Mesenchymal stem cell (in vitro differentiated cells and primary cell): ENCODE measurements around the gene THSD8.
A peak's percentile ranks its signal among the peaks of the same experiment; 100 is the strongest.

Source experiments
- DNase-seq: peaks from one replicate; pipeline ENCODE4 v3.0.0-alpha.2; 2013
- H2AFZ ChIP-seq: one replicate; pipeline ENCODE4 v1.6.1; 2013; ENCODE audit warnings: low read depth, mild to moderate bottlenecking, control low read depth, inconsistent platforms, low read length, moderate library complexity
- H2AK5ac ChIP-seq: 2 replicates; pipeline ENCODE4 v1.6.1; 2013; ENCODE audit warnings: low read length, moderate library complexity, mild to moderate bottlenecking, inconsistent platforms; ENCODE audit not compliant: severe bottlenecking
- H2BK120ac ChIP-seq: one replicate; pipeline ENCODE4 v1.6.1; 2013; ENCODE audit warnings: low read depth, mild to moderate bottlenecking, inconsistent platforms, low read length, moderate library complexity
- H2BK12ac ChIP-seq, 2 experiments: one replicate each; pipeline ENCODE4 v1.6.1; 2013; ENCODE audit warnings: inconsistent platforms in 2 of 2, low read length in 2 of 2, mild to moderate bottlenecking in 2 of 2, moderate library complexity in 2 of 2, control low read depth in 1 of 2
- H2BK15ac ChIP-seq: one replicate; pipeline ENCODE4 v1.6.1; 2013; ENCODE audit warnings: mild to moderate bottlenecking, low read depth, inconsistent platforms; ENCODE audit not compliant: poor library complexity, severe bottlenecking
- H2BK5ac ChIP-seq: 2 replicates; pipeline ENCODE4 v1.6.1; 2013; ENCODE audit warnings: low read depth, mild to moderate bottlenecking, low read length, control low read depth, inconsistent platforms; ENCODE audit not compliant: poor library complexity, severe bottlenecking
- H3K14ac ChIP-seq, 2 experiments: one replicate each; pipeline ENCODE4 v1.6.1; 2013; ENCODE audit warnings: inconsistent platforms in 2 of 2, low read length in 2 of 2, control low read depth in 1 of 2, mild to moderate bottlenecking in 1 of 2, moderate library complexity in 1 of 2
- H3K18ac ChIP-seq, 2 experiments: one replicate each; pipeline ENCODE4 v1.6.1; 2013; ENCODE audit warnings: inconsistent platforms in 2 of 2, low read length in 2 of 2, control low read depth in 1 of 2, low read depth in 1 of 2, mild to moderate bottlenecking in 1 of 2
- H3K23ac ChIP-seq, 2 experiments: one replicate each; pipeline ENCODE4 v1.6.1; 2013; ENCODE audit warnings: inconsistent platforms in 2 of 2, low read length in 2 of 2, mild to moderate bottlenecking in 2 of 2, moderate library complexity in 2 of 2, control low read depth in 1 of 2
- H3K27ac ChIP-seq: 2 replicates; pipeline ENCODE4 v1.5.1; 2013; ENCODE audit warnings: mild to moderate bottlenecking, moderate library complexity, low read length, control low read depth, inconsistent platforms; ENCODE audit not compliant: poor library complexity, severe bottlenecking
- H3K27me3 ChIP-seq, 2 experiments: 2 replicates each; pipeline versions ENCODE4 v1.6.1 to v1.7.0; 2013; ENCODE audit warnings: low read length in 2 of 2, mild to moderate bottlenecking in 2 of 2, moderate library complexity in 2 of 2, control low read depth in 1 of 2, inconsistent platforms in 1 of 2; ENCODE audit not compliant: control insufficient read depth in 1 of 2, insufficient read depth in 1 of 2
- H3K36me3 ChIP-seq, 2 experiments: 2 replicates each; pipeline versions ENCODE4 v1.6.1 to v1.7.0; 2013; ENCODE audit warnings: low read length in 2 of 2, control low read depth in 1 of 2, inconsistent platforms in 1 of 2, low read depth in 1 of 2, mild to moderate bottlenecking in 1 of 2; ENCODE audit not compliant: insufficient read depth in 2 of 2, control insufficient read depth in 1 of 2
- H3K4ac ChIP-seq, 2 experiments: one replicate each; pipeline ENCODE4 v1.6.1; 2013; ENCODE audit warnings: inconsistent platforms in 2 of 2, low read length in 2 of 2, mild to moderate bottlenecking in 2 of 2, moderate library complexity in 2 of 2, control low read depth in 1 of 2, low read depth in 1 of 2
- H3K4me1 ChIP-seq: 2 replicates; pipeline ENCODE4 v1.6.1; 2013; ENCODE audit warnings: low read depth, low read length, control low read depth; ENCODE audit not compliant: control insufficient read depth, insufficient read depth
- H3K4me2 ChIP-seq: 2 replicates; pipeline ENCODE4 v1.6.1; 2013; ENCODE audit warnings: low read length, mild to moderate bottlenecking, inconsistent platforms; ENCODE audit not compliant: poor library complexity, severe bottlenecking
- H3K4me3 ChIP-seq, 2 experiments: 2 replicates each; pipeline versions ENCODE4 v1.5.1 to v1.7.0; 2013; ENCODE audit warnings: low read length in 2 of 2, mild to moderate bottlenecking in 2 of 2, control low read depth in 1 of 2, low read depth in 1 of 2; ENCODE audit not compliant: insufficient read depth in 1 of 2
- H3K79me1 ChIP-seq: replicated peaks from 2 replicates; pipeline ENCODE4 v1.6.1; 2013; ENCODE audit warnings: mild to moderate bottlenecking, control low read depth, low read length, inconsistent platforms; ENCODE audit not compliant: poor library complexity, severe bottlenecking
- H3K9ac ChIP-seq: 2 replicates; pipeline ENCODE4 v1.7.0; 2013; ENCODE audit warnings: mild to moderate bottlenecking, low read length, moderate library complexity
- H3K9me3 ChIP-seq: 2 replicates; pipeline ENCODE4 v1.7.0; 2013; ENCODE audit warnings: mild to moderate bottlenecking, low read length; ENCODE audit not compliant: control insufficient read depth
- H4K8ac ChIP-seq: one replicate; pipeline ENCODE4 v1.6.1; 2013; ENCODE audit warnings: inconsistent platforms, mild to moderate bottlenecking, low read length, moderate library complexity
- H4K91ac ChIP-seq: one replicate; pipeline ENCODE4 v1.6.1; 2013; ENCODE audit warnings: mild to moderate bottlenecking, low read length, inconsistent platforms
- WGBS: methylation state at CpG from one replicate; pipeline ENCODE4 v1.1.7; 2013; ENCODE audit warnings: mixed read lengths; 5-methylcytosine and 5-hydroxymethylcytosine counted together

The THSD8 gene

GRCh38 chr19:12802267-12803106, 618 bp downstream of the THSD8 start:
- no peak for DNase-seq
- Histone ChIP-seq H3K4me3 (peak overlapping the region; percentile 80 to 89), H2AFZ (peak overlapping the region; percentile 73), H3K4me1 (peaks cover 32% of the 10 kb centered on the region), H3K79me1 (peaks cover 26% of the 10 kb centered on the region), H3K27ac (no peak overlapping the region), H3K4ac (no peak overlapping the region), H2BK15ac (no peak overlapping the region), H4K8ac (peak overlapping the region; percentile 33), H3K18ac (no peak overlapping the region), H3K9ac (peak overlapping the region; percentile 88), H2BK5ac (no peak overlapping the region), H3K14ac (no peak overlapping the region), H3K9me3 (no peaks in the 10 kb centered on the region), H3K23ac (no peak overlapping the region), H3K36me3 (peaks cover 14 to 16% of the 10 kb centered on the region in 2 experiments), H4K91ac (no peak overlapping the region), H3K27me3 (no peaks in the 10 kb centered on the region), H2AK5ac (no peak overlapping the region), H2BK120ac (no peak overlapping the region), H2BK12ac (no peak overlapping the region), H3K4me2 (peak overlapping the region; percentile 68)
- 52% methylated on average over 20 of the region's 22 CpGs for WGBS

GRCh38 chr19:12804051-12804450, 2.2 kb downstream of the THSD8 start:
- Histone ChIP-seq H3K4me1 (peaks cover 32% of the 10 kb centered on the region), H2BK15ac (no peak overlapping the region), H4K91ac (no peak overlapping the region), H3K27me3 (no peaks in the 10 kb centered on the region), H3K9ac (no peak overlapping the region), H3K23ac (no peak overlapping the region), H3K9me3 (no peaks in the 10 kb centered on the region), H4K8ac (no peak overlapping the region), H3K4me2 (no peak overlapping the region), H3K79me1 (peaks cover 26% of the 10 kb centered on the region), H3K4me3 (no peak overlapping the region), H2BK12ac (no peak overlapping the region), H3K18ac (no peak overlapping the region), H2AK5ac (no peak overlapping the region), H3K27ac (no peak overlapping the region), H2AFZ (no peak overlapping the region), H2BK5ac (no peak overlapping the region), H3K4ac (no peak overlapping the region), H3K14ac (no peak overlapping the region), H2BK120ac (no peak overlapping the region), H3K36me3 (peaks cover 10 to 14% of the 10 kb centered on the region in 2 experiments)
- WGBS: 93% methylated on average over 26 of the region's 26 CpGs
- DNase-seq: no peak

GRCh38 chr19:12806242-12807081, 4.6 kb downstream of the THSD8 start, which contains the start of gene RNASEH2A:
TSS of gene RNASEH2A (plus strand) at chr19:12806584. CDS start at chr19:12806674, 90 bp downstream.
- Histone ChIP-seq H3K14ac (peak within 1 kb of the TSS in 1 of 2 experiments; percentile 57), H2BK15ac (no peak within 1 kb of the TSS), H3K4me3 (peak within 1 kb of the TSS; percentile 75 to 82), H3K4me1 (peaks cover 20% of the 10 kb centered on the region), H3K27me3 (no peaks in the 10 kb centered on the region), H4K91ac (peak within 1 kb of the TSS; percentile 87), H3K36me3 (peaks cover 0 to 10% of the 10 kb centered on the region in 2 experiments), H2AK5ac (peak within 1 kb of the TSS; percentile 13), H3K18ac (peak within 1 kb of the TSS; percentile 61), H2BK120ac (peak within 1 kb of the TSS; percentile 81), H3K9ac (peak within 1 kb of the TSS; percentile 79), H2AFZ (peak within 1 kb of the TSS; percentile 74), H3K9me3 (no peaks in the 10 kb centered on the region), H3K4me2 (peak within 1 kb of the TSS; percentile 85), H4K8ac (peak within 1 kb of the TSS; percentile 99), H2BK5ac (no peak within 1 kb of the TSS), H3K79me1 (peaks cover 8% of the 10 kb centered on the region), H3K4ac (peak within 1 kb of the TSS; percentile 18 to 19), H3K23ac (peak within 1 kb of the TSS in 1 of 2 experiments; percentile 29), H3K27ac (no peak within 1 kb of the TSS), H2BK12ac (no peak within 1 kb of the TSS)
- peak; percentile 91 for DNase-seq
- WGBS: 6% methylated on average over 55 of the region's 66 CpGs

- WGBS: 97% methylated on average over 7 of the region's 7 CpGs
- no peak overlapping the region for H4K8ac ChIP-seq
- H2AFZ ChIP-seq: no peak overlapping the region
- no peak overlapping the region for H3K18ac ChIP-seq
- no peak overlapping the region for H2BK12ac ChIP-seq
- H3K4ac ChIP-seq: no peak overlapping the region
- H3K14ac ChIP-seq: no peak overlapping the region
- no peak overlapping the region for H3K9ac ChIP-seq
- no peak overlapping the region for H2BK5ac ChIP-seq
- no peak overlapping the region for H2BK15ac ChIP-seq
- no peaks in the 10 kb centered on the region for H3K79me1 ChIP-seq
- no peaks in the 10 kb centered on the region for H3K4me1 ChIP-seq
- no peak overlapping the region for H4K91ac ChIP-seq
- DNase-seq: no peak
- H3K36me3 ChIP-seq: peaks cover 6 to 9% of the 10 kb centered on the region in 2 experiments
- H2BK120ac ChIP-seq: no peak overlapping the region
- no peak overlapping the region for H3K23ac ChIP-seq
- no peaks in the 10 kb centered on the region for H3K27me3 ChIP-seq
- no peak overlapping the region for H3K27ac ChIP-seq
- no peak overlapping the region for H2AK5ac ChIP-seq
- no peaks in the 10 kb centered on the region for H3K9me3 ChIP-seq
- H3K4me2 ChIP-seq: no peak overlapping the region
- no peak overlapping the region for H3K4me3 ChIP-seq
Observed at GRCh38 chr19:12815088-12815487, 13.2 kb downstream of the THSD8 start.
